Measurements from ENCODE around the gene ZNF784.
"Not testable (repeated sequence)": the region's sequence is repeated elsewhere in the genome, so short reads cannot be mapped to it uniquely, and the experiment has no call there.

Gene ZNF784

GRCh38 chr19:55582284-55582683, 42.1 kb downstream of the ZNF784 start:
- DNase-seq: not testable (repeated sequence)

- DNase-seq: no peak
Measured at GRCh38 chr19:55581823-55582223, 42.5 kb downstream of the ZNF784 start.

GRCh38 chr19:55581145-55581822, 43.1 kb downstream of the ZNF784 start:
- DNase-seq: no peak

GRCh38 chr19:55580628-55581144, 43.7 kb downstream of the ZNF784 start, which contains the start of gene ZNF579:
Gene ZNF579 (minus strand): TSS chr19:55580848. CDS start chr19:55579639, 1,209 bp downstream.
- peak; percentile 36 for DNase-seq

GRCh38 chr19:55579766-55580621, 44.4 kb downstream of the ZNF784 start:
- no peak for DNase-seq

- no peak for DNase-seq
Measured at GRCh38 chr19:55578761-55579747, 45.3 kb downstream of the ZNF784 start.

- no peak for DNase-seq
Measured at GRCh38 chr19:55578031-55578760, 46.2 kb downstream of the ZNF784 start.

GRCh38 chr19:55576746-55577145, 47.6 kb downstream of the ZNF784 start:
- DNase-seq: no peak

GRCh38 chr19:55573929-55574328, 50.4 kb downstream of the ZNF784 start:
- DNase-seq: not testable (repeated sequence)

Data from NCI-H1436 treated with DMSO at 0.1 percent for 48 hours (cell line).